ENCODE data around the gene DCST1. TPM values are rescaled to one million over a fixed set of nuclear protein-coding genes. Genes with fewer than 3 reads are reported as not detected.

DCST1 gene
- total RNA-seq, 3 donors from 2014 or later = 0.19 to 0.20 TPM; not detected in 1

- DNase-seq (no peak), ATAC-seq (no peak)
- H3K4me3 ChIP-seq = no peak overlapping the region
- H3K4me1 ChIP-seq (ENCODE audit: low read depth) = peaks cover 18% of the 10 kb centered on the region
- intact Hi-C loops (cut with DNase I, micrococcal nuclease) = no loop called here
- no peaks in the 10 kb centered on the region for H3K9me3 ChIP-seq
- TF ChIP-seq, protein P1, sequence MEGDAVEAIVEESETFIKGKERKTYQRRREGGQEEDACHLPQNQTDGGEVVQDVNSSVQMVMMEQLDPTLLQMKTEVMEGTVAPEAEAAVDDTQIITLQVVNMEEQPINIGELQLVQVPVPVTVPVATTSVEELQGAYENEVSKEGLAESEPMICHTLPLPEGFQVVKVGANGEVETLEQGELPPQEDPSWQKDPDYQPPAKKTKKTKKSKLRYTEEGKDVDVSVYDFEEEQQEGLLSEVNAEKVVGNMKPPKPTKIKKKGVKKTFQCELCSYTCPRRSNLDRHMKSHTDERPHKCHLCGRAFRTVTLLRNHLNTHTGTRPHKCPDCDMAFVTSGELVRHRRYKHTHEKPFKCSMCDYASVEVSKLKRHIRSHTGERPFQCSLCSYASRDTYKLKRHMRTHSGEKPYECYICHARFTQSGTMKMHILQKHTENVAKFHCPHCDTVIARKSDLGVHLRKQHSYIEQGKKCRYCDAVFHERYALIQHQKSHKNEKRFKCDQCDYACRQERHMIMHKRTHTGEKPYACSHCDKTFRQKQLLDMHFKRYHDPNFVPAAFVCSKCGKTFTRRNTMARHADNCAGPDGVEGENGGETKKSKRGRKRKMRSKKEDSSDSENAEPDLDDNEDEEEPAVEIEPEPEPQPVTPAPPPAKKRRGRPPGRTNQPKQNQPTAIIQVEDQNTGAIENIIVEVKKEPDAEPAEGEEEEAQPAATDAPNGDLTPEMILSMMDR (IDR thresholded peaks at IDR 0.05) = no peak
- no peaks in the 10 kb centered on the region for H3K36me3 ChIP-seq (ENCODE audit: low read depth)
These were observed 23.5 kb downstream of the DCST1 start for GRCh38 chr1:155057104-155057503.

GRCh38 chr1:155057788-155058211 lies 24.2 kb downstream of the DCST1 start:
- intact Hi-C loops (cut with DNase I, micrococcal nuclease) = no loop called here
- TF ChIP-seq, protein P1 (IDR thresholded peaks at IDR 0.05) = no peak
- peaks cover 18% of the 10 kb centered on the region for H3K4me1 ChIP-seq (ENCODE audit: low read depth)
- no peaks in the 10 kb centered on the region for H3K36me3 ChIP-seq (ENCODE audit: low read depth)
- no peaks in the 10 kb centered on the region for H3K9me3 ChIP-seq
- ATAC-seq = no peak
- no peak for DNase-seq
- no peak overlapping the region for H3K4me3 ChIP-seq

DNA sequence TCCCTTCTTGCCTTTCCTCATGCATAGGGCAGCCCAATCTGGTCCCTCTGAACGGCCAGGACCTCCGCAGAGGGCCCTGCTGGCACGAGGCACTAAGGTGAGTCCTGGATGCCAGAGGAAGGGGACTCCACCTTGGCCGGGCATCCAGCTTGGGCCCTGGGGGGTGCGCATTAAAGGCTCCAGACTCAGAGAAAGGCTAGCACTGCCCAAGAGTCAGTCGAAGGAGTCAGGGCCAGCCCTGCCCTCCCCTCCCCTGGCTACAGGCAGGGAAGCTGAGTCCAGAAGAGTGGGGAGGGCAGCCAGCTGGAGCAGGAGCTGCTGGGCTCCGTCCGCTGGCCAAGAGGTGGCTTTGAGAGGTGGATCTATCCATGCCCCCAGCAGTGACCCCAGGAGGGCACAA lies 27.1 kb downstream of the DCST1 start:
- no peak overlapping the region for H3K4me3 ChIP-seq
- ATAC-seq (no peak), DNase-seq (no peak)
- intact Hi-C loops (cut with DNase I, micrococcal nuclease) = no loop called here
- TF ChIP-seq, protein P1 (IDR thresholded peaks at IDR 0.05) = no peak
- no peaks in the 10 kb centered on the region for H3K9me3 ChIP-seq
- no peaks in the 10 kb centered on the region for H3K36me3 ChIP-seq (ENCODE audit: low read depth)
- peaks cover 28% of the 10 kb centered on the region for H3K4me1 ChIP-seq (ENCODE audit: low read depth)

DNA sequence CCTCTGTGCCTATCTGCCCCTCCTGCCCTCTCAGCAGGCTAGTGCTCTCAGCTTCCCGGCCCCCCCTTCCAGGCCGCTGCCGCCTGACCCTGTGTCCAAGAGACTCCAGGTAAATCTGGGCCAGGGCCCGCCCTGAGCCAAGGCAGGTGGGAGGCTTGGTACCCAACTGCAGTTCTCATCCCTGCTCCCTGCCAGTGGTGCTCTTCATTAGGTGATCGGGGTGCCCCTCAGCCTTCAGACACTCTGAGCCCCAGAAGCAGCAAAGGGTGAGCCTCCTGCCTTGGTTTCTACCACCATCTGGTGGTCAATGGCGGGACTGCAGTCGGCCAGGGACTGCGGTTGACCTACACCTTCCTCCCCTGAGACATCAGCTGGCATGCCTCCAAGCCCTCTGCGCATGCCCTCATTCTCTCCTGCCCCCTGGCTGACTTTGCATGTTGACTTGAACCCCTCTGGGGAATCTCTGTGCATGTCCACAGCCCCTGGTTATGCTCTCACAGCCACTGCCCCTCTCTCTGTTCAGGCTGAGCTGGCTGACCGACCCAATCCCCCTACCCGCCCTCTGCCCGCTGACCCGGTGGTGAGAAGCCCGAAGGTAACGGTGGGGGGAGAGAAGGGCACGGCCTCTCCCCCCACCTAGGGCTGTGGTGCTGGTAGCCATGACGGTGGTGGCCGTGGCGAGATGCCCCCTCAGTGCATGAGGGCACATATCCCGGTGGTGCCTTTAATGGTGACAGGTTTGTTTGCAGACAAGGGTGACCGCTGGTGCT lies 27.9 kb downstream of the DCST1 start:
- intact Hi-C loops (cut with DNase I, micrococcal nuclease) = no loop called here
- Histone ChIP-seq H3K36me3 (ENCODE audit: low read depth) (no peaks in the 10 kb centered on the region), H3K4me1 (ENCODE audit: low read depth) (peaks cover 28% of the 10 kb centered on the region), H3K4me3 (no peak overlapping the region), H3K9me3 (no peaks in the 10 kb centered on the region)
- ATAC-seq (peak; percentile 59), DNase-seq (peak; percentile 92 to 96 (median 96))
- TF ChIP-seq, protein P1 (IDR thresholded peaks at IDR 0.05) = peak; percentile 99

DNA sequence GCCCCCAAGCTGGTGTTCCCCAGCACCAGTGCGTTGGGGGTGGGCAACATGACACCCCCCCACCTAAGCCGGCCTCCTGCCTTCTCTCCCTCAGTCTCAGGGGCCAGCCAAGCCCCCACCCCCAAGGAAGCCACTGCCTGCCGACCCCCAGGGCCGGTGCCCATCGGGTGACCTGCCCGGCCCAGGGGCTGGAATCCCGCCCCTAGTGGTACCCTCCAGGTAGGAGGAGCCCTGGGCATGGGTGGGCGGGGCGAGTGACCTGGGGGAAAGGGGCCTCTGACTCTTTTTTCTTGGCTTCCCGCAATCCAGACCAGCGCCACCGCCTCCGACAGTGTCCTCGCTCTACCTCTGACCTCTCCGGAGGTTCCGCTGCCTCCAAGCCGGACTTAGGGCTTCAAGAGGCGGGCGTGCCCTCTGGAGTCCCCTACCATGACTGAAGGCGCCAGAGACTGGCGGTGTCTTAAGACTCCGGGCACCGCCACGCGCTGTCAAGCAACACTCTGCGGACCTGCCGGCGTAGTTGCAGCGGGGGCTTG lies 28.6 kb downstream of the DCST1 start:
- intact Hi-C loops (cut with DNase I, micrococcal nuclease) = no loop called here
- no peak overlapping the region for H3K4me3 ChIP-seq
- peak; percentile 37 to 75 (median 64) for DNase-seq

More for the DNA sequence above, 28.6 kb downstream of the DCST1 start:
- Histone ChIP-seq H3K4me1 (ENCODE audit: low read depth) (peaks cover 28% of the 10 kb centered on the region), H3K9me3 (no peaks in the 10 kb centered on the region), H3K36me3 (ENCODE audit: low read depth) (no peaks in the 10 kb centered on the region)
- no peak for ATAC-seq
- TF ChIP-seq, protein P1 (IDR thresholded peaks at IDR 0.05) = no peak

All from mucosa of descending colon (tissue), 3 donors.